ENCODE data around the gene ABHD2.
A peak's percentile ranks its signal among the peaks of the same experiment; 100 is the strongest.

The ABHD2 gene

GRCh38 chr15:89163271-89164055 lies 75.2 kb downstream of the ABHD2 start (continued):
- peak; percentile 54 for TF ChIP-seq INSM2 (tag by site-specific recombination; IDR thresholded peaks at IDR 0.05)
- TF ChIP-seq ZNF580 (tag by site-specific recombination; IDR thresholded peaks at IDR 0.05), result no peak
- peak; percentile 91 for TF ChIP-seq SP7 (tag by site-specific recombination; IDR thresholded peaks at IDR 0.05)
- no peak for TF ChIP-seq ZNF792 (tag by site-specific recombination; IDR thresholded peaks at IDR 0.05)
- 0 out of 2 replicates have a peak, but pooled peaks have one; percentile 18 for TF ChIP-seq ZNF366 (tag by site-specific recombination; conservative IDR thresholded peaks at IDR 0.05)
- peak; percentile 87 for TF ChIP-seq PRDM6 (tag by site-specific recombination; IDR thresholded peaks at IDR 0.05)
- TF ChIP-seq ZNF624 (tag by site-specific recombination; IDR thresholded peaks at IDR 0.05), result no peak
- TF ChIP-seq GLIS2 (tag by site-specific recombination; IDR thresholded peaks at IDR 0.05), result 0 out of 2 replicates have a peak, but pooled peaks have one; percentile 12
- 0 out of 2 replicates have a peak, but pooled peaks have one; percentile 29 for TF ChIP-seq IKZF3 (tag by site-specific recombination; IDR thresholded peaks at IDR 0.05)
- no peak for TF ChIP-seq ZNF473 (tag by site-specific recombination; IDR thresholded peaks at IDR 0.05)
- peak; percentile 47 for TF ChIP-seq FEZF1 (tag by site-specific recombination; IDR thresholded peaks at IDR 0.05)
- peak; percentile 31; the same call in 1 of the 2 replicates for TF ChIP-seq SP2 (tag by site-specific recombination; IDR thresholded peaks at IDR 0.05)
- TF ChIP-seq OSR2 (tag by site-specific recombination; IDR thresholded peaks at IDR 0.05), result peak; percentile 91

- POLR2A ChIA-PET, result no interaction called here
- Histone ChIP-seq H3K36me3 (ENCODE audit: control insufficient read depth in 2 of 2, insufficient read depth in 1 of 2, low read length in 2 of 2) (no peaks in the 10 kb centered on the region; a peak in 1 of 3 replicates), H3K9me3 (ENCODE audit: control insufficient read depth, insufficient read depth, low read depth, low read length) (no peaks in the 10 kb centered on the region), H3K27ac (ENCODE audit: extremely low read depth, low read depth, low read length) (no peak overlapping the region), H3K4me3 (ENCODE audit: low read depth, low read length) (no peak overlapping the region), H3K4me1 (ENCODE audit: control insufficient read depth, insufficient read depth, low read length) (peaks cover 24% of the 10 kb centered on the region; the same call in 1 of the 2 replicates)
- CTCF ChIA-PET, result interaction anchor here (0.5 to 19.0 kb wide), 7 partner anchors 9 to 352 kb away, joined by 3 to 480 read pairs (median 4); partner anchors contain the start of gene FANCI
- TF ChIP-seq ZNF324 (tag by site-specific recombination; IDR thresholded peaks at IDR 0.05) (no peak), SALL2 (tag by site-specific recombination; IDR thresholded peaks at IDR 0.05; ENCODE audit: borderline replicate concordance) (no peak), ZSCAN5A (tag by site-specific recombination; IDR thresholded peaks at IDR 0.05) (no peak), ZNF677 (tag by site-specific recombination; IDR thresholded peaks at IDR 0.05) (no peak), ZBTB11 (tag by site-specific recombination; conservative IDR thresholded peaks at IDR 0.05; ENCODE audit: low read depth) (no peak), ZEB2 (tag by site-specific recombination; IDR thresholded peaks at IDR 0.05) (0 out of 2 replicates have a peak, but pooled peaks have one; percentile 39)
Measured at GRCh38 chr15:89164712-89165211, 76.5 kb downstream of the ABHD2 start.

Measured in HEK293 (cell line).